Measurements from ENCODE around the gene MED25. TPM values are rescaled to one million over a fixed set of nuclear protein-coding genes. Genes with fewer than 3 reads are reported as not detected.
A peak's percentile ranks its signal among the peaks of the same experiment; 100 is the strongest.

Gene MED25
- total and polyA plus RNA-seq, 2 of the 4 experiments (the other 2 are of a cell fraction), result 4.7 to 38.5 TPM

GRCh38 chr19:49837009-49837310 lies 18.9 kb downstream of the MED25 start:
- no TSS peak for BruUV-seq (replicated peaks)
- H2BK5ac ChIP-seq (ENCODE audit: low read depth, low read length, poor library complexity, severe bottlenecking), result no peak overlapping the region
- H2BK15ac ChIP-seq (ENCODE audit: low read depth, low read length), result no peak overlapping the region
- no peak overlapping the region for H4K91ac ChIP-seq (ENCODE audit: insufficient read depth, low read depth, low read length)
- no peaks in the 10 kb centered on the region for H3K4me1 ChIP-seq (ENCODE audit: control insufficient read depth, insufficient read depth, low read length)
- no peak overlapping the region for H3K14ac ChIP-seq (replicated peaks; ENCODE audit: low read depth, low read length)
- no peak overlapping the region for H3K4me2 ChIP-seq (ENCODE audit: low read depth, low read length)
- peak overlapping the region; percentile 74 for H2AK9ac ChIP-seq (replicated peaks; ENCODE audit: low read depth, low read length, poor library complexity)
- H2BK120ac ChIP-seq (ENCODE audit: low read depth, low read length), result no peak overlapping the region
- POLR2A ChIA-PET (ENCODE audit: unreplicated experiment), result no interaction called here
- intact Hi-C loops (cut with micrococcal nuclease) (no loop called here), in situ Hi-C loops (cut with MboI; ENCODE audit: low sequenced_read_pairs) (no loop called here), dilution Hi-C loops (cut with HindIII; ENCODE audit: low sequenced_read_pairs, unreplicated experiment) (no loop called here)
- no peak overlapping the region for H3K27ac ChIP-seq (ENCODE audit: insufficient read depth, low read length)
- 93% methylated on average over 3 of the region's 5 CpGs; no CpG with 5 or more reads in 1 of the 2 experiments for WGBS, 2 experiments (ENCODE audit: extremely low coverage in 2 of 2, insufficient read length in 1 of 2)
- H3K4ac ChIP-seq (ENCODE audit: low read depth, low read length), result no peak overlapping the region
- H3K4me3 ChIP-seq (ENCODE audit: insufficient read depth, low read depth, low read length), result no peak overlapping the region
- no peak for ATAC-seq (ENCODE audit: low read depth)
- no peak overlapping the region for H4K8ac ChIP-seq (ENCODE audit: low read depth in 2 of 2, low read length in 2 of 2)
- H3K27me3 ChIP-seq (ENCODE audit: control insufficient read depth, insufficient read depth, low read length), result no peaks in the 10 kb centered on the region
- H3K9ac ChIP-seq (ENCODE audit: low read depth, low read length), result no peak overlapping the region
- no peak overlapping the region for H3K18ac ChIP-seq (ENCODE audit: low read depth, low read length)
- no peaks in the 10 kb centered on the region for H3K9me3 ChIP-seq (ENCODE audit: control insufficient read depth, insufficient read depth, low read length)
- H3K56ac ChIP-seq (ENCODE audit: extremely low read depth, insufficient read depth, low read length), result no peak overlapping the region
- H4K20me1 ChIP-seq (ENCODE audit: insufficient read depth, low read length), result no peaks in the 10 kb centered on the region; the same call in 1 of the 2 replicates
- no peak overlapping the region for H2BK20ac ChIP-seq (ENCODE audit: low read depth, low read length)
- H2AK5ac ChIP-seq (ENCODE audit: low read depth, low read length), result no peak overlapping the region
- H4K5ac ChIP-seq (ENCODE audit: low read depth, low read length), result no peak overlapping the region
- peaks cover 4% of the 10 kb centered on the region; the same call in 1 of the 2 replicates for H3K9me1 ChIP-seq (ENCODE audit: insufficient read depth, low read length)
- CTCF ChIA-PET, result interaction anchor here (0.6 kb wide), 1 partner anchor 91 kb away, joined by 3 read pairs; no protein-coding TSS in a partner anchor
- peaks cover 0 to 26% of the 10 kb centered on the region in 2 experiments; a peak in 2 of 4 replicates for H3K79me1 ChIP-seq (ENCODE audit: low read depth in 1 of 2, low read length in 2 of 2)
- H3K36me3 ChIP-seq (ENCODE audit: control insufficient read depth, insufficient read depth, low read length), result peaks cover 71% of the 10 kb centered on the region
- TF ChIP-seq RFX5 (IDR thresholded peaks at IDR 0.05; ENCODE audit: low read depth, low read length), result no peak
- TF ChIP-seq RCOR1 (IDR thresholded peaks at IDR 0.05; ENCODE audit: insufficient replicate concordance, low read length), result no peak
- no peak for TF ChIP-seq BHLHE40 (IDR thresholded peaks at IDR 0.05; ENCODE audit: low read depth, low read length)
- TF ChIP-seq FOS (IDR thresholded peaks at IDR 0.05; ENCODE audit: low read depth, low read length), result no peak
- TF ChIP-seq CEBPB (IDR thresholded peaks at IDR 0.05; ENCODE audit: low read depth, low read length), result no peak
- no peak for TF ChIP-seq NFE2L2 (IDR thresholded peaks at IDR 0.05; ENCODE audit: low read depth, low read length)
- TF ChIP-seq SMC3 (IDR thresholded peaks at IDR 0.05; ENCODE audit: low read depth, low read length), result no peak
- TF ChIP-seq CTCF (conservative IDR thresholded peaks at IDR 0.05; ENCODE audit: low read depth, low read length), result no peak
- TF ChIP-seq POLR2A (IDR thresholded peaks at IDR 0.05; ENCODE audit: low read depth, low read length), result no peak
- TF ChIP-seq USF2 (IDR thresholded peaks at IDR 0.05; ENCODE audit: low read depth, low read length), result no peak
- TF ChIP-seq RAD21 (IDR thresholded peaks at IDR 0.05; ENCODE audit: low read length), result no peak
- no peak for TF ChIP-seq CHD1 (IDR thresholded peaks at IDR 0.05; ENCODE audit: low read depth, low read length)
- no peak for TF ChIP-seq MXI1 (IDR thresholded peaks at IDR 0.05; ENCODE audit: borderline replicate concordance, low read depth, low read length)
- no peak for TF ChIP-seq MAZ (IDR thresholded peaks at IDR 0.05; ENCODE audit: borderline replicate concordance, low read depth, low read length)
- no peak for TF ChIP-seq ELK1 (IDR thresholded peaks at IDR 0.05; ENCODE audit: borderline replicate concordance, low read depth, low read length)
- TF ChIP-seq MAFK (IDR thresholded peaks at IDR 0.05; ENCODE audit: low read depth, low read length), result no peak
- DNase-seq, result no peak
- H3K23ac ChIP-seq (ENCODE audit: low read depth, low read length), result no peak overlapping the region
- no peak overlapping the region for H2AFZ ChIP-seq (replicated peaks; ENCODE audit: low read length, poor library complexity)

Measured in IMR-90 (cell line).